ENCODE measurements around the gene DENND4C.

GRCh38 chr9:19269582-19269981 lies 39.1 kb downstream of the DENND4C start:
- TF ChIP-seq EZH2 (IDR thresholded peaks at IDR 0.05; ENCODE audit: borderline replicate concordance, low read depth, low read length, severe bottlenecking) (no peak), CTCF (IDR thresholded peaks at IDR 0.05; ENCODE audit: borderline replicate concordance, extremely low read depth, low read length, poor library complexity, severe bottlenecking) (no peak)

Measured in DND-41 (cell line).